A673 (cell line): ENCODE results near the gene PRDM16. TPM values are rescaled to one million over a fixed set of nuclear protein-coding genes. Genes with fewer than 3 reads are reported as not detected.

ENCODE experiments used
- BruUV-seq: library from RNA; stranded (reverse); fragments of 400-500 nt; replicated peaks from 2 replicates; lab custom pipeline; 2021; lab: Mats Ljungman, UMichigan
- CTCF ChIA-PET: fragments of 300-600 bp; sonication (Branson Sonifier 250); formaldehyde crosslinking; loops from one replicate; lab custom pipeline; 2022; ENCODE audit warnings: antibody characterized with exemption; lab: Charles Lee
- POLR2A ChIA-PET: fragments of 300-600 bp; sonication (Branson Sonifier 250); formaldehyde crosslinking; loops from one replicate; lab custom pipeline; 2022; ENCODE audit warnings: antibody characterized with exemption; ENCODE audit not compliant: low non-redundant PET; lab: Charles Lee
- DNase-seq: peaks from one replicate; pipeline ENCODE4 v3.0.0-alpha.2; 2015; ENCODE audit warnings: low spot score
- H3K27ac ChIP-seq: fragments of 200-600 bp; sonication (generic); 2 replicates; pipeline ENCODE4 v1.5.1; 2016; ENCODE audit warnings: mixed run types, low read depth, mild to moderate bottlenecking, mixed read lengths, antibody characterized with exemption, low read length; ENCODE audit not compliant: poor library complexity, severe bottlenecking
- H3K27me3 ChIP-seq: fragments of 200-600 bp; sonication (generic); replicated peaks from 2 replicates; pipeline ENCODE4 v1.6.1; 2017; ENCODE audit warnings: mixed run types, low read depth, mild to moderate bottlenecking, mixed read lengths, antibody characterized with exemption, low read length; ENCODE audit not compliant: insufficient read depth, poor library complexity
- H3K36me3 ChIP-seq: fragments of 200-600 bp; sonication (generic); 2 replicates; pipeline ENCODE4 v1.6.1; 2016; ENCODE audit warnings: mixed run types, mild to moderate bottlenecking, mixed read lengths, antibody characterized with exemption, low read length; ENCODE audit not compliant: insufficient read depth, poor library complexity, severe bottlenecking
- H3K4me1 ChIP-seq: fragments of 200-600 bp; sonication (generic); 2 replicates; pipeline ENCODE4 v1.6.1; 2017; ENCODE audit warnings: mixed run types, mild to moderate bottlenecking, mixed read lengths, antibody characterized with exemption, low read length; ENCODE audit not compliant: insufficient read depth, poor library complexity, severe bottlenecking
- H3K4me3 ChIP-seq: fragments of 200-600 bp; sonication (generic); 2 replicates; pipeline ENCODE4 v1.5.1; 2016; ENCODE audit warnings: low read depth, mixed run types, mild to moderate bottlenecking, mixed read lengths, low read length; ENCODE audit not compliant: poor library complexity, severe bottlenecking
- H3K9me3 ChIP-seq: fragments of 200-600 bp; sonication (generic); 2 replicates; pipeline ENCODE4 v1.6.1; 2016; ENCODE audit warnings: mixed run types, low read depth, mild to moderate bottlenecking, mixed read lengths, antibody characterized with exemption, low read length; ENCODE audit not compliant: poor library complexity, severe bottlenecking
- CTCF ChIP-seq: fragments of 300-800, 200-600 bp; sonication (generic); conservative IDR thresholded peaks from 2 replicates; pipeline ENCODE4 v1.5.1; 2017; ENCODE audit warnings: low read depth, mild to moderate bottlenecking, antibody characterized with exemption, low read length, moderate library complexity, mixed read lengths
- EZH2 ChIP-seq: fragments of 200-600 bp; sonication (generic); IDR thresholded peaks from 2 replicates; pipeline ENCODE4 v1.6.1; 2017; ENCODE audit warnings: borderline replicate concordance, low read depth, mild to moderate bottlenecking, mixed read lengths, antibody characterized with exemption, low read length; ENCODE audit not compliant: poor library complexity, severe bottlenecking
- intact Hi-C: fragments of 100-400 bp; cut with micrococcal nuclease; formaldehyde crosslinking; loops from one replicate; pipeline ENCODE4 v1.10.0; 2022; ENCODE audit not compliant: unreplicated experiment
- total RNA-seq: library from RNA; stranded (reverse); gene quantifications from 2 replicates; pipeline ENCODE4 v1.2.3, GENCODE V29; 2021

The PRDM16 gene
- total RNA-seq, 1 experiment from 2014 or later: 0.49 TPM

- POLR2A ChIA-PET: no interaction called here
- CTCF ChIA-PET: no interaction called here
- Histone ChIP-seq H3K4me1 (no peaks in the 10 kb centered on the region), H3K27ac (no peak overlapping the region), H3K36me3 (no peaks in the 10 kb centered on the region), H3K27me3 (no peaks in the 10 kb centered on the region), H3K4me3 (no peak overlapping the region), H3K9me3 (no peaks in the 10 kb centered on the region)
- no peak for TF ChIP-seq EZH2
- TF ChIP-seq CTCF: no peak
- intact Hi-C loops: no loop called here
- DNase-seq: no peak
- no TSS peak for BruUV-seq
These were observed 260.8 kb downstream of the PRDM16 start for GRCh38 chr1:3329640-3330281.

- no peak overlapping the region for H3K4me3 ChIP-seq
- no TSS peak for BruUV-seq
- H3K36me3 ChIP-seq: no peaks in the 10 kb centered on the region
- no peaks in the 10 kb centered on the region for H3K9me3 ChIP-seq
- no peak overlapping the region for H3K27ac ChIP-seq
- no peak for DNase-seq
- no peaks in the 10 kb centered on the region for H3K4me1 ChIP-seq
- no peak for TF ChIP-seq CTCF
- no peak for TF ChIP-seq EZH2
- intact Hi-C loops: no loop called here
- ChIA-PET CTCF (no interaction called here), POLR2A (no interaction called here)
- H3K27me3 ChIP-seq: no peaks in the 10 kb centered on the region
These were observed 261.8 kb downstream of the PRDM16 start for GRCh38 chr1:3330771-3331245.

GRCh38 chr1:3331564-3331963, 262.6 kb downstream of the PRDM16 start:
- Histone ChIP-seq H3K9me3 (no peaks in the 10 kb centered on the region), H3K27me3 (no peaks in the 10 kb centered on the region), H3K36me3 (no peaks in the 10 kb centered on the region), H3K4me3 (no peak overlapping the region), H3K27ac (no peak overlapping the region), H3K4me1 (no peaks in the 10 kb centered on the region)
- ChIA-PET CTCF (no interaction called here), POLR2A (no interaction called here)
- TF ChIP-seq EZH2 (no peak), CTCF (no peak)
- intact Hi-C loops: no loop called here
- DNase-seq: no peak
- no TSS peak for BruUV-seq
